ENCODE measurements around the gene CD27.
A peak's percentile ranks its signal among the peaks of the same experiment; 100 is the strongest.
"Not testable (repeated sequence)": the region's sequence is repeated elsewhere in the genome, so short reads cannot be mapped to it uniquely, and the experiment has no call there.

Gene CD27

GRCh38 chr12:6461401-6462233 lies 16.9 kb downstream of the CD27 start:
- DNase-seq (ENCODE audit: low read depth in 1 of 2, low spot score in 1 of 2) = peak; percentile 58 to 69

GRCh38 chr12:6462234-6462995 lies 17.7 kb downstream of the CD27 start:
- DNase-seq (ENCODE audit: low read depth in 1 of 2, low spot score in 1 of 2) = no peak

GRCh38 chr12:6463216-6463615 lies 18.5 kb downstream of the CD27 start:
- no peak for DNase-seq (ENCODE audit: low read depth in 1 of 2, low spot score in 1 of 2)

DNA sequence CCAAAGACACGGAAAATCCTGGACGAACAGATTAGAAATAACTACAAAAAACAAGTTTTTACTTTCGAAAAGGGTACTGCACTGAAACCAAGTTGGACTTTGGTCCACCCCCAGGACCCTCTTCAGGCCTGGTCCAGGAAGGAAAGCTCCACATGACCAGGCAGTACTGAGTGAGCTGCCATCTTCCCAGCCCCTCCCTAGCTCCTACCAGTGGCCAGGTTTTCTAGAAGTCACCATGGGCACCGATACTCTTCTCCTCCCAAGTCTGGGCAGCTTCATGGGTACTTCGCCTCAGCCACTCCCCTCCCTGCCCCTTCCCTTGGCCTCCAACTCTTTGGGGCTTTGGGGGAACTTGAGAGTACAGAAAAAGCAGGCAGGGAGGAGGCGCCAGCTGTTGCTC lies 19.1 kb downstream of the CD27 start:
- no peak for DNase-seq (ENCODE audit: low read depth in 1 of 2, low spot score in 1 of 2)

DNA sequence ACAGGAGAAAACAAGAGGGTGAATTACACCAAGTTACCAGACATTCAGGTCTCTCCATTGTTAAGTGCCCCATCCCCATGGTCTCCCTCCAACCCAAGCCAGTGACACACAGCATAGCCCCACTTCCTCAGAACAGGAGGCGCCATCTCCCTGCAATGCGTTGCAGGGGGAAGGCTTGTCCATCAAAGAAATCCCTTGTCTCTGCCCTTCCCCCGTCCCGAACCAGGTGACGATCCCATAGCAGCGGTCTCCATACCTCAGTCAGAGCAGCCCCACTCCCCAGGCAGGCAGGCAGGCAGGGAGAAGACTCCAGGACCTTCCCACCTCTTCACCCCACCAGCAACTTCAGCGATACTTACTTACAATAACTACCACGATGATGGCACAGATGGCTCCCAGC lies 19.8 kb downstream of the CD27 start:
- no peak for DNase-seq (ENCODE audit: low read depth in 1 of 2, low spot score in 1 of 2)

DNA sequence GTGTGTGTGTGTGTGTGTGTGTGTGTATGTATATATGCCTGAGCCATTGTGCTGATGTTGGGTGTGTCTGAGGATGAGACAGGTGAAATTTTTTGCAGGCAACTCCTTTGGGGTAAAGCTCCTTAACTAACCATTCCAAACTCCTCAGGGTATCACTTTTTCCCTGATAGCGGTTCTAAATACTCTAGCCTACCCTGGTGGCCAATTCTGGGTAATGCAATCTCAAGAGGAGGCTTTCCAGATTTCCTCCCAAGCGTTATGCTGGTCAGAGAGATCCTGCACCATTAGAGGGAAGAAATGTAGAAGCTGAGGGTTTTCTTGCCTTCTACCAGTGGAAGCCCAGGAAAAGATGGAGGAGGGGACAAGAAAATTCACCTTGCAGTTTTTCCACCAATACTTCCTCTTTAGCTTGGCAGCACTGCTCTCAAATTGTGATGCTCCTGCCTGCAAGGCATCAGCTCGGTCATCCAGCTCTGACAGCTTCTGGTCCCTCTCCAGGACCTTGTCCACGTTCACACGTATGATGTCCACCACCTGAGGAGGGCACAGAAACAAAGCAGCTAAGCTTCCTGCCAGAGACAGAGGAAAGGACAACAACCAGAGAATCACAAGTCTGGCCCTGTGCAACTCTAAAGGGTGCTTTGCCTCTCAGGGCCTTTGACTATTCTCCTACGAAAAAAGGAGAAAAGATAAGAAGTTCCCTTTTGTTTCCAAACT lies 20.9 kb downstream of the CD27 start:
- no peak for DNase-seq (ENCODE audit: low read depth in 1 of 2, low spot score in 1 of 2)

DNA sequence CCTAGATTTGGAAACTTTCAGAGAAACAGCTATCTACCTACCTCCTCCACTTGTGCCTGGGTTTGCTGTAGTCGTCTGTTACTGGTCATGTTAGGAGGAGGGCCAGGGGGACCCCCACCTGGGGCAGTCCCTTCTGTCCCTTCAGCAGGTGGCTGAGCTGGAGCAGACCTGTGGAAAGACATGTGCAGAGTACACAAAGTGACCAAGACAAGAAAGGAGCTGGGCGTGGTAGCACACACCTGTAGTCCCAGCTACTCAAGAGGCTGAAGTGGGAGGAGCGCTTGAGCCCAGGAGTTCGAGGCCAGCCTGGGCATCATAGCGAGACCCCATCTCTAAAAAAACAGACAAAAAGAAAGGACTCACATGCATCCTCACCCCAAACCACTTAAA lies 21.4 kb downstream of the CD27 start:
- no peak for DNase-seq (ENCODE audit: low read depth in 1 of 2, low spot score in 1 of 2)

DNA sequence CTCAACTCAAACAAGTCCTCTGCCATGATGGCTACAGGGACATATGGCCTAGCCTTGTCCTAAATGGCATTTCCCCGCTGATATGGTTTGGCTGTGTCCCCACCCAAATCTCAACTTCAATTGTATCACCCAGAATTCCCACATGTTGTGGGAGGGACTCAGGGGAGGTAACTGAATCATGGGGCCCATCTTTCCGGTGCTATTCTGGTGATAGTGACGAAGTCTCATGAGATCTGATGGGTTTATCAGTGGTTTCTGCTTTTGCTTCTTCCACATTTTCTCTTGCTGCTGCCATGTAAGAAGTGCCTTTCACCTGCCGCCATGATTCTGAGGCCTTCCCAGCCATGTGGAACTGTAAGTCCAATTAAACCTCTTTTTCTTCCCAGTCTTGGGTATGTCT lies 22.0 kb downstream of the CD27 start:
- DNase-seq (ENCODE audit: low read depth in 1 of 2, low spot score in 1 of 2) = not testable (repeated sequence)

DNA sequence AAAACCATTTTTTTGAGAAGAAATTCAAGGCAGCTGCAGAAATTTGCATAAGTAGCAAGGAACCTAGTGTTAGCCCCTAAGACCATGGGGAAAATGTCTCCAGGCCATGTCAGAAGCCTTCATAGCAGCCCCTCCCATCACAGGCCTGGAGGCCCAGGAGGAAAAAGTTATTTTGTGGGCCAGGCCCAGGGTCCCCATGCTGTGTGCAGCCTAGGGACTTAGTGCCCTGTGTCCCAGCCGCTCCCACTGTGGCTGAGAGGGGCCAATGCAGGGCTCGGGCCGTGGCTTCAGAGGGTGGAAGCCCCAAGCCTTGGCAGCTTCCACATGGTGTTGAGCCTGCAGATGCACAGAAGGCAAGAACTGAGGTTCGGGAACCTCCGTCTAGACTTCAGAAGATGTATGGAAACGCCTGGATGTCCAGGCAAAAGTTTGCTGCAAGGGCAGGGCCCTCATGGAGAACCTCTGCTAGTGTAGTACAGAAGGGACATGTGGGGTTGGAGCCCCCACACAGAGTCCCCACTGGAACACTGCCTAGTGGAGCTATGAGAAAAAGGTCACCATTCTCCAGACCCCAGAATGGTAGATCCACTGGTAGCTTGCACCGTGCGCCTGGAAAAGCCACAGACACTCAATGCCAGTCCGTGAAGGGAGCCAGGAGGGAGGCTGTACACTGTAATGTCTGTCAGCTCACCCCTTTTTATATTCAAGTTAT lies 23.0 kb downstream of the CD27 start:
- DNase-seq (ENCODE audit: low read depth in 1 of 2, low spot score in 1 of 2) = not testable (repeated sequence)

DNA sequence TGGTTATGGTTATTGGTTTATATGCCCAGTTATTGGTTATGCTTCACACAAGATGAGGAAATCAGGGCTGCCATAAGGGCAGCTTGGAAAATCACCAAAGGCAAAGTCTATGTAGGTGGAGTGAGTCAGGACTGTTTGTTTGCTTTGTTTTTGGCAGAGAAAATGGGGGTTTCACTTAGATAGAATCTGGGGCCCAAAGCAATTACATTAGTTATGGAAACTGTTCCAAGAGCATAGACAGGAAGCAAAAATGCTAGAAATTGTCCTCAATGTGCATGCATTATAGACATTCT lies 23.5 kb downstream of the CD27 start:
- DNase-seq (ENCODE audit: low read depth in 1 of 2, low spot score in 1 of 2) = no peak

GRCh38 chr12:6469092-6469491 lies 24.3 kb downstream of the CD27 start:
- no peak for DNase-seq (ENCODE audit: low read depth in 1 of 2, low spot score in 1 of 2)

- no peak for DNase-seq (ENCODE audit: low read depth in 1 of 2, low spot score in 1 of 2)
These were observed 25.0 kb downstream of the CD27 start for GRCh38 chr12:6469609-6470374.

DNA sequence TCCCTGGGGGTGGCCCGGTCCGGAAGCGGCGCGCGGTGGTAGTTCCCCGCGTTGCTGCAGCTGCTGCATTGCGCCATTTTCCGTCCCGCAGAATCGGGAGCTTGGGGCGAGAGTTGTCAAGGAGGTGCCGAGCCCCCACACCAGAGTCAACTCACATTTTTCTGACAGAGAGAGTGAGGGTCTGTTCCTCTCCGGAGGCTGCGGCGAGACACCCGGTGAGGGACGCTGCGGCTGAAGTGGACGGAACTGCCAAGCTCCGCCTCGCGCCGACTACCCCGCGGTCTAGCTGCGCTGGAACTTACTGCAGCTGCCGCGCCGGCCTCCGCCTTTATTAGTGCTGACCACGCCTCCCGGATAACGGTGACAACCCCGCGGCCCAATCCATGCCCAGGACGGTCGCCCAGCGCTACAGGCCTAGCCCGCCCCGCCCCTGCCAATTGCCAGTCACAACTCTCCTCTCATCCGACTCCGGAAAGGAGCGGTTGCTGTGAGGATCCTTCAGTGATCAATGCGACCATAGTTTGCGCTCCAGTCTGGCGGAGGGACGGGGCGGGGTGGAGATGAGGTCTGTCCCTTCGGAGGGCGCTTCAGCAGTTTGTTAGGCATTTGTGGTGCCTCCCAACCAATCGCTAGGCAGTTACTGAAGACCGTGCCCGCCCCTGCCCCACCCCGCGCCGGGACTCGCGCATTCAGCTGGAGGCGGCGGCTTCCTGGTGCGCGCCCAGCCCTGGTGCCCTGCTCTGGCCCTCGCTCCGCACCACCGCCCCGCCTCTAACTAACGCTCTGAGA lies 25.8 kb downstream of the CD27 start, which contains the start of gene VAMP1:
VAMP1 (minus strand) TSS at position 303 of the 789 bp plus-strand sequence; CDS start at position 157, 146 bp downstream.
- peak; percentile 94 to 95 for DNase-seq (ENCODE audit: low read depth in 1 of 2, low spot score in 1 of 2)

DNA sequence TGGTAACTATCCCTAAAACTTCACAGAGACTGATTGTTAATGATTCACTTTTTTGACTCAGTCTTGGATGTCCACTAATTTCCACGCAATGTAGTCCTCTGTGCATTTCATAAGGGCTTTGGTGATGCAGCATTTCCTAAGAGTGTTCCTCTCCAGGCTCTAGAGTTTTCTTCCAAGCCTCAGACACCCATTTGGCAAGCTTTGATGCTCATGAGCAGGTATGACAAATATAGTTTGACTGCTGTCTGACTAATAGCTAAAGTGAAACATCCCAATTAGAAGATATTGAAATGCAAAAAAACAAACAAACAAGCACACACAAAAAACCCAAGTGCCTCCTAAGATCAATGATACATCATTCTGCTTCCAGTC lies 27.2 kb downstream of the CD27 start:
- no peak for DNase-seq (ENCODE audit: low read depth in 1 of 2, low spot score in 1 of 2)

DNA sequence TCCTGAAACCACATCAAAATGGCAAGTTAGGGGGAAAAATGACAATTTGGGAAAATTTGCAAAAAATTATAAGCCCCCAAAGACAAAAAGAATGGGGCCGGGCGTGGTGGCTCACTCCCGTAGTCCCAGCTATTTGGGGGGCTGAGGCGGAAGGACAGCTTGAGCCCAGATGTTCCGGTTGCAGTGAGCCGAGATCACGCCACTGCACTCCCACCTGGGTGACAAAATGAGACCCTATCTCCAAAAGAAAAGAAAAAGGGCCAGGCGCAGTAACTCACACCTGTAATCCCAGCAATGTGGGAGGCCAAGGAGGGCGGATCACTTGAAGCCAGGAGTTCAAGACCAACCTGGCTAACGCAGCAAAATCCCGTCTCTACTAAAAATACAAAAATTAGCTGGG lies 27.7 kb downstream of the CD27 start:
- DNase-seq (ENCODE audit: low read depth in 1 of 2, low spot score in 1 of 2) = no peak

GRCh38 chr12:6475233-6475975 lies 30.6 kb downstream of the CD27 start:
- DNase-seq (ENCODE audit: low read depth in 1 of 2, low spot score in 1 of 2) = not testable (repeated sequence)

DNA sequence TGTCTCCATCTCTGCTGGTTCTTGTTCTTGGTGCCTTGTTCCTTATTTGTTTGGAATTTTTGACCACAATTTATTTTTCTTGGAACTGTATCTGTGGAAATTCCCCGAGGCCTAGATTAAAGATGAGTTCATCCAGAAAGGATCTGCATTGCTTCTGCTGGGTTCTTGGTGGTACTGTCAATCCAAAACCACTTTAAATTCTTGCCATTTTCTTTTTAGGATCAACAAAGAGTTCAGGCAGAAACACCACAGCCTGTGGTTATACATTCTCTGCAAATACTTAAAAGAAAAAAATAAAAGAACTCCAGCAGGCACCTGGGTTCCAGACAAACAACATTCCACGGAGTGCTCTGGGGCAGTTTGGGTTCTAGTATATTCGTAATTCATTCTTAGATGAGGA lies 31.7 kb downstream of the CD27 start:
- DNase-seq (ENCODE audit: low read depth in 1 of 2, low spot score in 1 of 2) = no peak

DNA sequence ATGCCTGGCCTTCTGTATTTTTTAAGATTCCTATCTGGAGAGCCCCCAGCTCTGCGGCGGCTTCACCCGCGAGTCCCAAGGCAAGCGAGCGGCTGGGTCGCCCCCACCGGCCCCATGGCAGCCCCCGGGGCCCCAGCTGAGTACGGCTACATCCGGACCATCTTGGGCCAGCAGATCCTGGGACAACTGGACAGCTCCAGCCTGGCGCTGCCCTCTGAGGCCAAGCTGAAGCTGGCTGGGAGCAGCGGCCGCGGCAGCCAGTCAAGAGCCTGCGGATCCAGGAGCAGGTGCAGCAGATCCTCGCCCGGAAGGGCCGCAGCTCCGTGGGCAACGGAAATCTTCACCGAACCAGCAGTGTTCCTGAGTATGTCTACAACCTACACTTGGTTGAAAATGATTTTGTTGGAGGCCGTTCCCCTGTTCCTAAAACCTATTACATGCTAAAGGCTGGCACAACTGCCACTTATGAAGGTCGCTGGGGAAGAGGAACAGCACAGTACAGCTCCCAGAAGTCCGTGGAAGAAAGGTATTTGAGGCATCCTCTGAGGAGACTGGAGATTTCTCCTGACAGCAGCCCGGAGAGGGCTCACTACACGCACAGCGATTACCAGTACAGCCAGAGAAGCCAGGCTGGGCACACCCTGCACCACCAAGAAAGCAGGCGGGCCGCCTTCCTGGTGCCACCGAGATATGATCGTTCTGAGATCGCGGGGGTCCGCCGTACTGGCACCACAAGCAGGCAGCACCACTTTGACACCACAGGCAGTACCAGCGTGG lies 33.0 kb downstream of the CD27 start:
- DNase-seq (ENCODE audit: low read depth in 1 of 2, low spot score in 1 of 2) = not testable (repeated sequence)

All from activated T-helper 1 cell treated with anti-CD3 and anti-CD28 coated beads, Interleukin-2, amount 50 U/mL, for 16 hours (primary cell).